H1 (cell line): ENCODE results near the gene APPL2.

Source experiments
- BACH1 ChIP-seq: IDR thresholded peaks from 2 replicates; pipeline ENCODE4 v1.6.1; 2012; ENCODE audit warnings: low read length, improper control_type of control experiment
- CHD7 ChIP-seq: fragments of 300-600 bp; sonication (generic); IDR thresholded peaks from 2 replicates; pipeline ENCODE4 v1.7.1; 2012; ENCODE audit warnings: low read length, moderate library complexity, mild to moderate bottlenecking, inconsistent platforms; ENCODE audit not compliant: insufficient replicate concordance
- CTCF ChIP-seq, 3 experiments: IDR thresholded peaks; 1 replicate in 2 of 3; 2 replicates in 1 of 3; pipeline versions ENCODE4 v1.5.1 to v1.6.1; 2011; ENCODE audit warnings: low read length in 3 of 3, mild to moderate bottlenecking in 3 of 3, inconsistent platforms in 2 of 3, low read depth in 1 of 3, moderate library complexity in 1 of 3; ENCODE audit not compliant: insufficient read depth in 1 of 3; ENCODE audit errors: control extremely low read depth in 1 of 3
- EP300 ChIP-seq, 2 experiments: IDR thresholded peaks; 1 replicate in 1 of 2; 2 replicates in 1 of 2; pipeline ENCODE4 v1.6.1; 2011 to 2012; ENCODE audit warnings: low read depth in 2 of 2, low read length in 2 of 2, mild to moderate bottlenecking in 2 of 2, borderline replicate concordance in 1 of 2, inconsistent platforms in 1 of 2, moderate library complexity in 1 of 2
- EZH2 ChIP-seq: fragments of 200-600 bp; sonication (generic); IDR thresholded peaks from 2 replicates; pipeline ENCODE4 v1.7.1; 2012; ENCODE audit warnings: low read depth, mild to moderate bottlenecking, moderate library complexity, low read length, inconsistent platforms; ENCODE audit not compliant: severe bottlenecking
- JUN ChIP-seq: IDR thresholded peaks from 2 replicates; pipeline ENCODE4 v1.6.1; 2011; ENCODE audit warnings: low read depth, mild to moderate bottlenecking, improper control_type of control experiment, low read length
- NRF1 ChIP-seq: IDR thresholded peaks from 2 replicates; pipeline ENCODE4 v1.6.1; 2011; ENCODE audit warnings: mild to moderate bottlenecking, low read depth, low read length, improper control_type of control experiment
- POLR2A ChIP-seq, 2 experiments: IDR thresholded peaks; 1 replicate in 1 of 2; 2 replicates in 1 of 2; pipeline ENCODE4 v1.6.1; 2011; ENCODE audit warnings: low read depth in 2 of 2, low read length in 2 of 2, mild to moderate bottlenecking in 2 of 2; ENCODE audit errors: control extremely low read depth in 1 of 2
- RAD21 ChIP-seq, 2 experiments: IDR thresholded peaks in 1 of 2; conservative IDR thresholded peaks in 1 of 2; 2 replicates each; pipeline ENCODE4 v1.6.1; 2011; ENCODE audit warnings: low read depth in 2 of 2, low read length in 2 of 2, improper control_type of control experiment in 1 of 2, inconsistent platforms in 1 of 2, mild to moderate bottlenecking in 1 of 2, moderate library complexity in 1 of 2
- SRF ChIP-seq: IDR thresholded peaks from 2 replicates; pipeline ENCODE4 v1.6.1; 2011; ENCODE audit warnings: mild to moderate bottlenecking, low read depth, low read length, moderate library complexity
- TAF1 ChIP-seq: IDR thresholded peaks from 2 replicates; pipeline ENCODE4 v1.6.1; 2011; ENCODE audit warnings: mild to moderate bottlenecking, low read depth, low read length
- TEAD4 ChIP-seq: IDR thresholded peaks from 2 replicates; pipeline ENCODE4 v1.6.1; 2012; ENCODE audit warnings: low read depth, low read length, inconsistent platforms, mixed read lengths

GRCh38 chr12:105256011-105256410 is 20.0 kb upstream of the APPL2 start:
- TF ChIP-seq CTCF (IDR thresholded peaks at IDR 0.05; ENCODE audit: control extremely low read depth in 1 of 3, insufficient read depth in 1 of 3, low read depth in 1 of 3, low read length in 3 of 3) (no peak), EP300 (IDR thresholded peaks at IDR 0.05; ENCODE audit: borderline replicate concordance in 1 of 2, low read depth in 2 of 2, low read length in 2 of 2) (no peak), TAF1 (no peak), POLR2A (IDR thresholded peaks at IDR 0.05; ENCODE audit: control extremely low read depth in 1 of 2, low read depth in 2 of 2, low read length in 2 of 2) (no peak), TEAD4 (no peak), RAD21 (IDR thresholded peaks at IDR 0.05 in 1 of 2, conservative IDR thresholded peaks at IDR 0.05 in 1 of 2; ENCODE audit: low read depth in 2 of 2, low read length in 2 of 2) (no peak), CHD7 (no peak), BACH1 (no peak), NRF1 (no peak), EZH2 (no peak), JUN (no peak), SRF (no peak)
